Gastrocnemius medialis (tissue), 4 donors: ENCODE results near the gene HDGF. TPM values are rescaled to one million over a fixed set of nuclear protein-coding genes. Genes with fewer than 3 reads are reported as not detected.

Experiments
- ATAC-seq, 2 donors: fragments of 150-250 bp; one replicate each; pipeline ENCODE4 v1.9.1; 2016
- DNase-seq, 2 donors: peaks; one replicate each; pipeline ENCODE4 v3.0.0-alpha.2; 2019
- H3K27ac ChIP-seq, 4 donors: fragments of 200-600 bp; sonication (generic); 1 replicate in 1 of 4; 2 replicates in 3 of 4; pipeline ENCODE4 v1.5.1; 2016 to 2018; ENCODE audit warnings: mild to moderate bottlenecking in 2 of 4, moderate library complexity in 1 of 4
- H3K27me3 ChIP-seq, 3 donors: fragments of 200-600 bp; sonication (generic) in 2 of 3; 1 replicate in 1 of 3; 2 replicates in 2 of 3; pipeline versions ENCODE4 v1.5.1 to v1.6.0; 2016 to 2019; ENCODE audit warnings: mild to moderate bottlenecking in 1 of 3, moderate library complexity in 1 of 3
- H3K36me3 ChIP-seq, 2 donors: fragments of 200-600 bp; sonication (generic) in 1 of 2; one replicate each; pipeline ENCODE4 v1.5.1; 2017 to 2018
- H3K4me1 ChIP-seq, 2 donors: fragments of 200-600 bp; sonication (generic) in 1 of 2; one replicate each; pipeline ENCODE4 v1.5.1; 2016 to 2017; ENCODE audit warnings: mild to moderate bottlenecking in 2 of 2
- H3K4me3 ChIP-seq, 4 donors: fragments of 200-600 bp; sonication (generic) in 3 of 4; 1 replicate in 1 of 4; 2 replicates in 3 of 4; pipeline ENCODE4 v1.5.1; 2016 to 2019; ENCODE audit warnings: mild to moderate bottlenecking in 2 of 4
- H3K9me3 ChIP-seq, 3 donors: fragments of 200-600 bp; sonication (generic) in 2 of 3; 1 replicate in 1 of 3; 2 replicates in 2 of 3; pipeline ENCODE4 v1.5.1; 2016 to 2019
- POLR2A ChIP-seq, 2 donors: fragments of 450-650 bp; IDR thresholded peaks; one replicate each; pipeline ENCODE4 v1.6.1; 2017; ENCODE audit warnings: antibody characterized with exemption in 2 of 2, mild to moderate bottlenecking in 2 of 2, moderate library complexity in 2 of 2
- in situ Hi-C, 4 donors: fragments of 200-750 bp; cut with MboI; loops; one replicate each; pipeline versions ENCODE4 v1.15.0 to v1.8.0; 2017; ENCODE audit warnings: low sequenced_read_pairs in 4 of 4
- intact Hi-C: fragments of 100-400 bp; cut with DNase I; formaldehyde crosslinking; loops from one replicate; pipeline ENCODE4 v1.15.1; 2023; ENCODE audit warnings: low total_unique reads
- total RNA-seq, 4 donors: library from RNA; depleted of rRNA; stranded (reverse); fragments of >200 nt; gene quantifications; one replicate each; pipeline versions ENCODE4 v1.1.0 to v1.2.3, GENCODE V29; 2016
- TF ChIP-seq, protein P1 (sequence below), 5 experiments: fragments of 450-650 bp in 3 of 5; fragments of 200-600 bp in 2 of 5; sonication (generic) in 2 of 5; IDR thresholded peaks in 4 of 5; conservative IDR thresholded peaks in 1 of 5; 1 replicate in 4 of 5; 2 replicates in 1 of 5; pipeline ENCODE4 v1.5.1; 2016 to 2019; ENCODE audit warnings: antibody characterized with exemption in 5 of 5, mild to moderate bottlenecking in 3 of 5, moderate library complexity in 3 of 5

HDGF gene
- total RNA-seq, 4 donors from 2014 or later = 154 to 281 (median 240) TPM

DNA sequence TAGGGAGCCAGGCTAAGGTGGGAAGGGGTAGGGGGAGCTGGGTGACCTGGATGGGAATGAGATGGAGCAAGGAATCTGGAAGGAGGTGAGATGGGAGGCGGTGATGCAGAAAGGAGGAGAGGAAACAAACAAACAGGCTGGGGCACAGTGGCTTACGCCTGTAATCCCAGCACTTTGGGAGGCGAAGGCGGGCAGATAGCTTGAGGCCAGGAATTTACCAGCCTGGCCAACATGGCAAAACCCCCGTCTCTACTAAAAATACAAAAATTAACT, 56.8 kb downstream of the HDGF start:
- DNase-seq = no peak
- in situ Hi-C loops (loop anchor here in 2 of 4 donors (25.0 kb wide), 2 partner anchors 168 to 193 kb away; partner anchors contain the start of genes INSRR (in 1 of the 2), NTRK1 (in 1 of the 2) and PEAR1 (in 1 of the 2)), intact Hi-C loops (no loop called here)
- peaks cover 0 to 2% (median 0%) of the 10 kb centered on the region in 3 donors for H3K27me3 ChIP-seq
- no peak for ATAC-seq
- H3K9me3 ChIP-seq = no peaks in the 10 kb centered on the region
- no peaks in the 10 kb centered on the region for H3K36me3 ChIP-seq
- H3K4me3 ChIP-seq = no peak overlapping the region
- H3K4me1 ChIP-seq = peaks cover 0 to 8% of the 10 kb centered on the region in 2 donors
- H3K27ac ChIP-seq = no peak overlapping the region
- no peak for TF ChIP-seq POLR2A (IDR thresholded peaks at IDR 0.05)
- TF ChIP-seq, protein P1, sequence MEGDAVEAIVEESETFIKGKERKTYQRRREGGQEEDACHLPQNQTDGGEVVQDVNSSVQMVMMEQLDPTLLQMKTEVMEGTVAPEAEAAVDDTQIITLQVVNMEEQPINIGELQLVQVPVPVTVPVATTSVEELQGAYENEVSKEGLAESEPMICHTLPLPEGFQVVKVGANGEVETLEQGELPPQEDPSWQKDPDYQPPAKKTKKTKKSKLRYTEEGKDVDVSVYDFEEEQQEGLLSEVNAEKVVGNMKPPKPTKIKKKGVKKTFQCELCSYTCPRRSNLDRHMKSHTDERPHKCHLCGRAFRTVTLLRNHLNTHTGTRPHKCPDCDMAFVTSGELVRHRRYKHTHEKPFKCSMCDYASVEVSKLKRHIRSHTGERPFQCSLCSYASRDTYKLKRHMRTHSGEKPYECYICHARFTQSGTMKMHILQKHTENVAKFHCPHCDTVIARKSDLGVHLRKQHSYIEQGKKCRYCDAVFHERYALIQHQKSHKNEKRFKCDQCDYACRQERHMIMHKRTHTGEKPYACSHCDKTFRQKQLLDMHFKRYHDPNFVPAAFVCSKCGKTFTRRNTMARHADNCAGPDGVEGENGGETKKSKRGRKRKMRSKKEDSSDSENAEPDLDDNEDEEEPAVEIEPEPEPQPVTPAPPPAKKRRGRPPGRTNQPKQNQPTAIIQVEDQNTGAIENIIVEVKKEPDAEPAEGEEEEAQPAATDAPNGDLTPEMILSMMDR (IDR thresholded peaks at IDR 0.05 in 4 of 5, conservative IDR thresholded peaks at IDR 0.05 in 1 of 5) = no peak

DNA sequence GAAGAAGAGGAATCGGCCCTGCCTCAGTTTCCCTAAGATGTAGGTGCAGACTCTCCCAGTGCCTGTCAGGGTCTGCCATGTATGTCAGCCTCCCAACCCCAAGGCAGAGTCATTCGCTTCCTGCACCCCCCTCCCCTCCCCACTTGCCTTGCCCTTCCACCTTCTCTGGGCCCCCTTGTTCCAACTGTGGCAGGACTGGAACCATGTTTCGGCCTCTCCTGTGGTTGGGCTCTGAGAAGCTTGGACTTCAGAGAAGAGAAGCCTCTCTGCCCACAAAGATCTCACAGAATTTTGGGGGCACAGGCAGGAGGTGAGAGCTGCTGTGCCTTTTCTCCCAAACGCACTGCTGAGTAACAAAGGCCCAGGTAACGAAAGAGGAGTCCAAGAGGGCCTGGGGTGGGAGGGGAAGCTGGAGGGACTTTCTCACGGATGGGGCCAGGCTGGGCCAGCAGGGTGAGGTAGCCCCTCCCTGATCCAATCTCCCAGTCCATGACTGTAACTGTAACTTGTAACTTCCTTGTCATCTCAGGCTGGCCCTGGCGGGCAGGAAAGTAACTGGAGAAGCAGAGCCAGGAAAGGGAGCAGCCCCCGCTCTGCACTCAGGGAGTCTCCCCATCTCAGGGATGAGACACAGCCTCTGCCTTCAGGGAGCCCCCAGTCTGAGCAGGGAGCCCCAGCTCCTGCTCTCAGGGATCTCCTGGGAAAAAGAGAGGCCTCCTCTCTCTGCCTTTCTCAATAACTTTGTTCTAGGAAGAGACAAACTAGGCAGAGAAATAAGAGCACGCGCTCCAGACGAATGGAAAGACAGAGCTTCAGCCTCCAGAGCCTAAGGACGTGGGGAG, 57.4 kb downstream of the HDGF start:
- H3K27me3 ChIP-seq = peaks cover 0 to 2% (median 0%) of the 10 kb centered on the region in 3 donors
- H3K9me3 ChIP-seq = no peaks in the 10 kb centered on the region
- in situ Hi-C loops (loop anchor here in 2 of 4 donors (25.0 kb wide), 2 partner anchors 168 to 193 kb away; partner anchors contain the start of genes INSRR (in 1 of the 2), NTRK1 (in 1 of the 2) and PEAR1 (in 1 of the 2)), intact Hi-C loops (no loop called here)
- ATAC-seq (no peak), DNase-seq (no peak)
- H3K4me1 ChIP-seq = peaks cover 5 to 13% of the 10 kb centered on the region in 2 donors
- no peaks in the 10 kb centered on the region for H3K36me3 ChIP-seq
- no peak overlapping the region for H3K27ac ChIP-seq
- TF ChIP-seq POLR2A (IDR thresholded peaks at IDR 0.05) = no peak
- TF ChIP-seq, protein P1 (IDR thresholded peaks at IDR 0.05 in 4 of 5, conservative IDR thresholded peaks at IDR 0.05 in 1 of 5) = no peak
- no peak overlapping the region for H3K4me3 ChIP-seq

DNA sequence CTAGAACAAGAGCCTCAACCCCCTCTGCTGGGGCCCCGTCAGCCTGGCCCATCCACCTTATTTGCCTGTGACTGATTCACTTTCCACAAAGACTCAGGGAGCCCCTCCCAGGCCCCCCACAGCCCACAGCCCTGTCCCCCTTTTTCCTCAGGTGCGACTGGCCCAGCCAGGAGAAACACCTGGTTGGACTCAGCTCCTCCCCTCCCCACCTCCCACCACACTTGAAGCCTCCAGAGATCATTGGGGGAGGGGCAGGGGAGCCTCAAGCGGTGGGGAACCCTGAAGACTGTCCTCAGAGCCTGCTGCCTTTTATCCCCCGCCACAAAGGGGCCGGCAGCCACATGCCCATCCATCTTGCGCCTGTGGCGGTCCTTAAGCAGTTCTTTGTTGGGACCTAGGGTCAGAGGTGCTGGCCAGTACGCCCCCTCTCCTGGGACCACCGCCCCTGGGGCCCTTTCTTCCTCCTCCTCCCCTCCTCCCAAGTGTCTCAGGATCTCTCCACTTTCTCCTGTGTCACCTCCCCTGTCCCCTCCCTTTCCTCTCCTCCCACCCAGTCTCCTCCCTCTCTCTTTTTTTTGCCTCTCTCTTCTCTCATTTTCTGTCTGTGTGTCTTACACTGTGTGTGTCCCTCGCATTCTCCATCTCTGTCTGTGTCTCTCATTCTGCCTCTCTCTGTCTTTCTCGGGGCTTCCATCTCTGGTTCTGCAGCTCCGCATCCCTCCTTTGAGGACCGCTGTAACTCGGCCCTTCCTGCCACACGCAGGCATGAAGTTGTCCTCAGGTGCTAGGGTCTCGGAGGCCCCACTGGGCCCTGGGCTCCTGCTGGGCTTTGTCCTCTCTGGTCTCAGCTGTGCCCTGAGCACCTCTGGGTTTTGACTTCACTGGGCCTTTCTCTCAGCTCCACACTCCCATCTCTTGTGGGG, 58.3 kb downstream of the HDGF start:
- DNase-seq (no peak), ATAC-seq (no peak)
- in situ Hi-C loops = loop anchor here in 2 of 4 donors (25.0 kb wide), 2 partner anchors 169 to 194 kb away; partner anchors contain the start of genes INSRR (in 1 of the 2), NTRK1 (in 1 of the 2) and PEAR1 (in 1 of the 2)
- intact Hi-C loops = no loop called here
- Histone ChIP-seq H3K27ac (no peak overlapping the region), H3K4me3 (no peak overlapping the region), H3K27me3 (peaks cover 0 to 2% (median 0%) of the 10 kb centered on the region in 3 donors), H3K4me1 (peaks cover 9 to 13% of the 10 kb centered on the region in 2 donors), H3K9me3 (no peaks in the 10 kb centered on the region), H3K36me3 (no peaks in the 10 kb centered on the region)
- TF ChIP-seq, protein P1 (IDR thresholded peaks at IDR 0.05 in 4 of 5, conservative IDR thresholded peaks at IDR 0.05 in 1 of 5) = no peak
- no peak for TF ChIP-seq POLR2A (IDR thresholded peaks at IDR 0.05)

DNA sequence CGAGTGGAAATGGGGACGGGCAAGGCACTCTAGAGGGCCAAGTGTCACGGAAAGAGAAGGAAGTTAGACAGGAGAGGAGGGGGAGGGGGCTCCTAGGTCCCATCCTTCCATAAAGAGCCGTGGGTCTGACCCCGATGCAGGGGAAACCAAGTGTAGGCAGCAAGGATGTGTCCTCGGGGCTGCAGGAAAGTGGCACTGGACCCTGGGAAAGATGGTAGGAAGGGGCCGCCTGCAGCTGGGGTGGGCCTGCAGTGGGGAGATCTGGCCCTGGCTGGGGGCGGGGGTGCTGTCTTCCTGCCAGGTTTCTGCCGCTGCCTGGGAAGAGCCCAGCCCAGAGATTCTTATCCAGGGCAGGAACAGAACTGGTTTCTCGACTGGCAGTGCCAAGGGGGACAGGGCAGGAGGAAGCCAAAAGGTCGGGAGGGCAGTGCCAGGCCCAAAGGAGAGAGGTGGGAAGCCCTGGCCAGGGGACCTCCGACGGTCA, 59.0 kb downstream of the HDGF start:
- Histone ChIP-seq H3K4me1 (peaks cover 9 to 13% of the 10 kb centered on the region in 2 donors), H3K27ac (no peak overlapping the region), H3K4me3 (no peak overlapping the region), H3K27me3 (peaks cover 0 to 2% (median 0%) of the 10 kb centered on the region in 3 donors), H3K9me3 (no peaks in the 10 kb centered on the region), H3K36me3 (no peaks in the 10 kb centered on the region)
- intact Hi-C loops (no loop called here), in situ Hi-C loops (loop anchor here in 2 of 4 donors (25.0 kb wide), 2 partner anchors 170 to 195 kb away; partner anchors contain the start of genes INSRR (in 1 of the 2), NTRK1 (in 1 of the 2) and PEAR1 (in 1 of the 2))
- ATAC-seq (no peak), DNase-seq (no peak)
- TF ChIP-seq, protein P1 (IDR thresholded peaks at IDR 0.05 in 4 of 5, conservative IDR thresholded peaks at IDR 0.05 in 1 of 5) = no peak
- no peak for TF ChIP-seq POLR2A (IDR thresholded peaks at IDR 0.05)
